H1 (cell line): ENCODE results near the gene ZXDC. TPM values are rescaled to one million over a fixed set of nuclear protein-coding genes. Genes with fewer than 3 reads are reported as not detected.

Experiments used
- CBX5 ChIP-seq: fragments of 300-800, 300-1000 bp; sonication (generic); IDR thresholded peaks from 2 replicates; pipeline ENCODE4 v1.7.1; 2016; ENCODE audit warnings: antibody characterized with exemption, low read length, low read depth
- CTCF ChIP-seq, 3 experiments: IDR thresholded peaks; 1 replicate in 2 of 3; 2 replicates in 1 of 3; pipeline versions ENCODE4 v1.5.1 to v1.6.1; 2011; ENCODE audit warnings: low read length in 3 of 3, mild to moderate bottlenecking in 3 of 3, inconsistent platforms in 2 of 3, low read depth in 1 of 3, moderate library complexity in 1 of 3; ENCODE audit not compliant: insufficient read depth in 1 of 3; ENCODE audit errors: control extremely low read depth in 1 of 3
- JUND ChIP-seq: IDR thresholded peaks from 2 replicates; pipeline ENCODE4 v1.6.1; 2011; ENCODE audit warnings: mild to moderate bottlenecking, improper control_type of control experiment, low read length
- RNF2 ChIP-seq: fragments of 200-900, 300-1000 bp; sonication (generic); IDR thresholded peaks from 2 replicates; pipeline ENCODE4 v1.7.1; 2016; ENCODE audit warnings: borderline replicate concordance, low read depth, mild to moderate bottlenecking, antibody characterized with exemption, low read length; ENCODE audit not compliant: poor library complexity, severe bottlenecking; ENCODE audit errors: missing control alignments
- polyA plus RNA-seq, 7 experiments: library from polyadenylated mRNA; depleted of rRNA in 3 of 7; stranded (reverse) in 5 of 7; unstranded in 2 of 7; fragments of >200 nt in 5 of 7; fragments of 200-250 nt in 2 of 7; gene quantifications; 1 replicate in 5 of 7; 2 replicates in 1 of 7; 4 replicates in 1 of 7; pipeline versions ENCODE4 v1.2.1 to v1.2.3, GENCODE V29; 2011 to 2013; ENCODE audit warnings: missing spikeins in 2 of 7, mixed read lengths in 2 of 7
- total RNA-seq: library from RNA; stranded (reverse); fragmentation: NEBNext Ultra II Directional; extraction: Animal tissue kit (Norgen Biotek cat#: 25700); gene quantifications from 2 replicates; pipeline ENCODE4 v1.2.1, GENCODE V29; 2021

Gene ZXDC
- total and polyA plus RNA-seq, 2 of the 8 experiments (the other 6 are each of a cell fraction or from before 2014, with no cell fraction given): 12.7 to 24.3 TPM

GRCh38 chr3:126435456-126436315 is 40.0 kb downstream of the ZXDC start (continued):
- TF ChIP-seq CTCF (IDR thresholded peaks at IDR 0.05; ENCODE audit: control extremely low read depth in 1 of 3, insufficient read depth in 1 of 3, low read depth in 1 of 3, low read length in 3 of 3) (no peak), CBX5 (no peak), RNF2 (no peak), JUND (no peak)
- TF ChIP-seq, all 59 proteins: peak for 0
